ENCODE measurements around the gene SEL1L2.
A peak's percentile ranks its signal among the peaks of the same experiment; 100 is the strongest.
"Not testable (repeated sequence)": the region's sequence is repeated elsewhere in the genome, so short reads cannot be mapped to it uniquely, and the experiment has no call there.

SEL1L2 gene

GRCh38 chr20:13990465-13990864, at the start of gene SEL1L2:
Gene SEL1L2, minus strand, starts transcription at chr20:13990614. Its CDS starts 80 bp downstream, at chr20:13990534.
- no peak for DNase-seq

GRCh38 chr20:14036567-14036966, 46.2 kb upstream of the SEL1L2 start:
- no peak for DNase-seq

GRCh38 chr20:14033310-14033709, 42.9 kb upstream of the SEL1L2 start:
- DNase-seq, result no peak

- no peak for DNase-seq
Observed at GRCh38 chr20:14030991-14031390, 40.6 kb upstream of the SEL1L2 start.

GRCh38 chr20:14012671-14013070, 22.3 kb upstream of the SEL1L2 start:
- DNase-seq, result no peak

GRCh38 chr20:14009208-14009607, 18.8 kb upstream of the SEL1L2 start:
- DNase-seq, result no peak

- no peak for DNase-seq
Observed at GRCh38 chr20:14005996-14006395, 15.6 kb upstream of the SEL1L2 start.

- DNase-seq, result no peak
Observed at GRCh38 chr20:14000917-14001316, 10.5 kb upstream of the SEL1L2 start.

GRCh38 chr20:13996265-13996664, 5.9 kb upstream of the SEL1L2 start:
- DNase-seq, result no peak

- DNase-seq, result peak; percentile 49
Observed at GRCh38 chr20:13995841-13996240, 5.4 kb upstream of the SEL1L2 start.

- peak; percentile 92 for DNase-seq
Observed at GRCh38 chr20:13995086-13995665, 4.8 kb upstream of the SEL1L2 start, which contains the start of gene MACROD2. Gene MACROD2, plus strand, starts transcription at chr20:13995516.

- DNase-seq, result not testable (repeated sequence)
Observed at GRCh38 chr20:13991955-13992354, 1.5 kb upstream of the SEL1L2 start.

- no peak for DNase-seq
Observed at GRCh38 chr20:13991311-13991710, 897 bp upstream of the SEL1L2 start.

GRCh38 chr20:13984211-13984610, 6.2 kb downstream of the SEL1L2 start:
- DNase-seq, result no peak

GRCh38 chr20:13960525-13960924, 29.9 kb downstream of the SEL1L2 start:
- DNase-seq, result no peak

GRCh38 chr20:13960119-13960518, 30.3 kb downstream of the SEL1L2 start:
- no peak for DNase-seq

- DNase-seq, result no peak
Observed at GRCh38 chr20:13953227-13953626, 37.2 kb downstream of the SEL1L2 start.

- DNase-seq, result no peak
Observed at GRCh38 chr20:13947719-13948118, 42.7 kb downstream of the SEL1L2 start.

GRCh38 chr20:13941031-13941430, 49.4 kb downstream of the SEL1L2 start:
- DNase-seq, result no peak

- DNase-seq, result no peak
Observed at GRCh38 chr20:13936781-13937576, 53.4 kb downstream of the SEL1L2 start.

- DNase-seq, result no peak
Observed at GRCh38 chr20:13934992-13935894, 55.2 kb downstream of the SEL1L2 start.

- no peak for DNase-seq
Observed at GRCh38 chr20:13930281-13930680, 60.1 kb downstream of the SEL1L2 start.

GRCh38 chr20:13929836-13930235, 60.6 kb downstream of the SEL1L2 start:
- DNase-seq, result no peak

Data from NCI-H1092 (cell line).